Stromal cell of bone marrow (primary cell): ENCODE data around the gene GID8.

Source experiments
- DNase-seq: peaks from one replicate; pipeline ENCODE4 v3.0.0-alpha.2; 2012; ENCODE audit warnings: low read depth

Gene GID8

GRCh38 chr20:62943396-62943795, 5.4 kb downstream of the GID8 start:
- DNase-seq = no peak

- DNase-seq = no peak
These were observed 6.2 kb downstream of the GID8 start for GRCh38 chr20:62944184-62944583.

- DNase-seq = no peak
These were observed 6.8 kb downstream of the GID8 start for GRCh38 chr20:62944746-62945145.

GRCh38 chr20:62945771-62946339, 7.9 kb downstream of the GID8 start:
- no peak for DNase-seq

DNA sequence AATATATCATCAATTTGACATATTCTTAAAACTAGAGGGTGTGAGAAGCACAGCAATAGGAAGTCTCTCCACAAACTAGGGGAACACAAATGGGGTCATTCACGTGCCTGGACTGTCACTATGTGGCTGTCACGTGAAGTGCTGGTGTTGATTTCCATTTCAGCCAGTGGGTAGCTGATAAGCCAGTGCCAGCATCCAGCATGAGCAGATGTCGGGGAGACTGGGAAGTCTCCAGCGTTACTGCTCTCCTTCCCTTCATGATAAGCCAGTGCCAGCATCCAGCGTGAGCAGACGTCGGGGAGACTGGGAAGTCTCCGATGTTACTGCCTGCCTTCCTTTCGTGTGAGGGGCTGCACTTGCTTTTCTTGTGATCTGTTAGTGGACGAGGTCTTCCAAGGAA, 9.0 kb downstream of the GID8 start:
- no peak for DNase-seq

DNA sequence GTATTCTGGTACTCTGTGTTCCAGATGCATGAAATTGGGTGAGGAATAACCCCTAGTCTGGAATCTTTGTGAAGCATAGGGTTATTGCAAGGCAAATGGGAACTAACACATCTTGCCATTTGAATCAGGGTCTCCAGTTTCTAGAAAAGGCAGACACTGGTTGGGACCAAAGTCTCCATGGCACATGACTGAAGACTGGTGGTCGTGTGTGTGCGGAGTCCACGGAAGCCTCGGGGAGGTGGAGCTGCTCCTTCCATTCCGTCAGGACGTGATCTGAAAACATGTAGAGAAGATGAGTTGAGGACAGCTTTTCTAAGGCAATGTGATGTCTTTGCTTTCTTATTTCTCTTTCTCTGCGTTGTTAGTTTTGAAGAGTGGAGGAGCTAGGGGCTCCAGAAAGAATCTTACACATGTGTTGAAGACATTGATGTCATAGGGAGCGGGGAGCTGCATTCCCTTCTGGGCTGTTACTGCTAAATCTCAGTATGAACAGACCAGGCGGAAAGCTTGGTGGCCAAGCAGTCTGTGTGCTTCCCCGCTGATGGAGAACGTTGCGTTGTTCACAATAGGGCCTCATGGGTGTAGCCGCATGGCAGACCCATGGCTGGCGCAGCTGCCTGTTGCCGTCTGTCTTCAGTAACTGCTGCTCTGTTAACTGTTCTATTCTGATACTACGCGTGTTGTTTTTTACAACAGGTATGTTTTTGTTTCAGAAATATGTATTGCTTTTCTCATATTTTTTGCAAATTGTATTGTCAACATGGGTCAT, 9.8 kb downstream of the GID8 start:
- no peak for DNase-seq

DNA sequence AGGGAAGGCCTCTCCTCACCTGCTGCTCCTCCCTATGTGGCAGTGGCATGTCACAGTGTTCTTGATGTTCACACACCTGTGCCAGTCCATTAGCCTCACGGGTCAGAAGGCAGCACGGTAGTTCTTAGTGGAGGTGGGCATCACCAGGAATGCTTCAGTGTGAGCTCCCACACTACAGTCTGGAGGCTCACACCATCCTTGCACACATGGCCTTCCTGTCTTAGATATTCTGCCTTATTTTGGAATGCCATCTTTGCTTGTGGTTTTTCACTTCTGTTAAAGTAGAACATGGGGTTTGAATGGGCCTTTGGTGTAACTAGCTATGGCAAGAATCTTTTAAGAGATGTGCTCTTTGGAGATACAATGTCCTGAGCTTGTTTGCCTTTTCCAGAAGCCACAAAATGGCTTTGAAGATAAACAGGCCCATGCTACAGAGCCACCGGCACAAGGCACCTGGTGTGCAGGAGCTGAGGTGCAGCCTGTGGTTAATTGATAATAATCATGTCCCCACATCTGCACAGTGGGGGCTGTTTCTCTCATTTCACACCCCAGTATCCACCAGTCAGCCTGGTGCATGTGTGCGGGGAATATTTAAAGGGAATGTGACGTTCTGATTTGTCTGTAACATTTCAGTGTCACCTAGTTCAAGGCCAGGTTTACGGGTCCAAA, 11.3 kb downstream of the GID8 start:
- DNase-seq = no peak

- no peak for DNase-seq
These were observed 12.0 kb downstream of the GID8 start for GRCh38 chr20:62949962-62950361.

- DNase-seq = no peak
These were observed 12.8 kb downstream of the GID8 start for GRCh38 chr20:62950741-62951140.

DNA sequence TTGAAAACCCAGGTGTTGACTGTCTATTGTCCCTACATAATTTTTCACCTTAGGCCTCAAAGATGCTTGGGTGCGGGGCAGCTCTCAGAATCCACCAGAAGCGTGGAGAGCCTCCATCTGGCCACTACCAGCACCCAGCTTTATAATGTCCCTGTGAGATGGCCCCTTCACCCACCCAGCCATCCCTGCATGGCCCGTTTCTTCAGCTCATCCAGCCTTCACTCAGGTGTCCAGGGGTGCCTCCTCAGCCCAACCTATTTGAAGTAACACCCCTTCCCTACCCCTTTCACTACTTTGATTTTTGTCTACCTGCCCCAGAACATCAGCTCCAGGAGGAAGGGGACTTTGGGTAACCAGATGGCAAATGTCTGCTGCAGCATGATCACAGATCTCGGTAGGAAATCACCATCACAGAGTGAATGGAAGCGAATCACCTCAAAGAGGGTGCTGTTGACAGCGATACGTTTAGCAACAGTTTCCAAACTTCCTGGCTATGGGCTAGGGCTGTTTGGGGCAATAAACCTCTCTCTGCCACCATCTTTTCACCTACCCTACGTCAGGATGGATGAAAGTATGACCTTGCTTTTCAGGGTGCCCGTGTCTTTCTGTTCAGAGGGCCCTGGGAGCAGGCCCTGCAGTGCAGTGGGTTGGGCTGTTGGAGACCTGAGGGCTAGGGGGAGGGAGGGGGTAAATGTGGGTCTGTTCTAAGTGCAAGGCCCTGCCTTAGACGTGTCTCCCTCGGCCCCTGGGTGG, 13.4 kb downstream of the GID8 start:
- DNase-seq = no peak

DNA sequence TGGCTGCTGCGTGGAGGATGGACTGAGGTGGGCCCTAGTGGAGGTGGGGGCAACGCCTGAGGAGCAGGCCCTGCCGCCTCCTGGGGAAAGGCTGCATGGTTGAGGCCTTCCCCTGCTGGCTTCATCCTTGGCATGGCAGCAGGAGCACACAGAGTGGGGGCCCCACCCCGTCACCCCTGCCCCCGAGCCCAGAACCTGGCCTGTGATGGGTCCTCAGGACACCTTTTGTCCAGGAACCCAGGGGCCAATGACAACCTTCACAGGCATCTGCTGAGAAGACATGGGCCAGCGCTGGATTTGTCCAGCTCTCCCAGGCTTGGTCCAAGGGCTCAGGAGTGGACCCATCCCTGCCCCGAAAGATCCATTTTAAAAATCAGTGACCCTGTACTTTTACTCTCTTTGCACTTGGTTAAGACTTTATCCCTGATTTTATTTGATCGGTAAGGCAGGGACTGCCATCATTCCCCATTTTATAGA, 14.0 kb downstream of the GID8 start:
- no peak for DNase-seq

GRCh38 chr20:62952373-62952967, 14.5 kb downstream of the GID8 start, which contains the start of gene SLC17A9:
SLC17A9 (plus strand) TSS chr20:62952709; CDS start chr20:62952831, 122 bp downstream.
- DNase-seq = no peak

DNA sequence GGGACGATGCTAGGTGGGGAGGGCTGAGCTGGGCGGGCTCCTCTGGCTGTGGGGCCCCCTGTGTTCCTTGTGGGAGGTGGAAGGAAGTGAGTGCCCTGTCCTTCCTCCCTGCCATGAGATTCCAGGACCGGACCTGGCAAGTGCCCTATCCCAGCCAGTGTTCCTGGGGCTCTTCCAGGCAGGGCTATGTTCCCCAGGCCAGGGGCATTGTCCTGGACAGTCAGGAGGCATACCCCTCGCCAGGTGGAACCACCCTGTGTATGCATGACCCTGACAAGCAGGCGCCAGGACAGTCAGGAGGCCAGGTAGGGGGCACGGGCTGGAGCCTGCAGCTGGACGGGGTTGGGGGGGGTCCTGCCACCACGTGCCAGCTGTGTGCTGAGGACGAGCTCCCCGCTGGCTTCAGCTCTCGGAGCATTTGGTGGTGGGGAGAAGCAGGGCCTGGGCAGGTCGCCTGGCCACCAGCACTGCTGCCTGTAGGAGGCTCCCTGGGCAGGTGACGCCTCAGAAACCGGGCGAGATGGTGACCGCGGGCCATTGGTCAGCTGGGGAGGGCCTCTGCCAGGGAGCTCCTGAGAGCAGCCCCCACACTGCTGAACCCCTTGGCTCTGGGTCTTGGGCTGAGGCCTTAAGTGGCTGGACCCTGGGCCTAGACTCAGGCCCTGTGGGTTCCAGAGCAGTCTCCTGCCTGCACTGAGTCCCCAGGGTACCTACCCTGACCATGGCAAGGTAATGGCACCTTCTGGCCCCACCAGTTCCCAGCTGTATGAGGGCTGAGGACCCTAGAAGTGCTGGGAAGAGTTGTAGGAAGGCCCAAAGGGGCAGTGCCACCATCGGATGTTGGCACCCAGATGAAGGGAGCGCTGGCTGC, 15.3 kb downstream of the GID8 start:
- no peak for DNase-seq

DNA sequence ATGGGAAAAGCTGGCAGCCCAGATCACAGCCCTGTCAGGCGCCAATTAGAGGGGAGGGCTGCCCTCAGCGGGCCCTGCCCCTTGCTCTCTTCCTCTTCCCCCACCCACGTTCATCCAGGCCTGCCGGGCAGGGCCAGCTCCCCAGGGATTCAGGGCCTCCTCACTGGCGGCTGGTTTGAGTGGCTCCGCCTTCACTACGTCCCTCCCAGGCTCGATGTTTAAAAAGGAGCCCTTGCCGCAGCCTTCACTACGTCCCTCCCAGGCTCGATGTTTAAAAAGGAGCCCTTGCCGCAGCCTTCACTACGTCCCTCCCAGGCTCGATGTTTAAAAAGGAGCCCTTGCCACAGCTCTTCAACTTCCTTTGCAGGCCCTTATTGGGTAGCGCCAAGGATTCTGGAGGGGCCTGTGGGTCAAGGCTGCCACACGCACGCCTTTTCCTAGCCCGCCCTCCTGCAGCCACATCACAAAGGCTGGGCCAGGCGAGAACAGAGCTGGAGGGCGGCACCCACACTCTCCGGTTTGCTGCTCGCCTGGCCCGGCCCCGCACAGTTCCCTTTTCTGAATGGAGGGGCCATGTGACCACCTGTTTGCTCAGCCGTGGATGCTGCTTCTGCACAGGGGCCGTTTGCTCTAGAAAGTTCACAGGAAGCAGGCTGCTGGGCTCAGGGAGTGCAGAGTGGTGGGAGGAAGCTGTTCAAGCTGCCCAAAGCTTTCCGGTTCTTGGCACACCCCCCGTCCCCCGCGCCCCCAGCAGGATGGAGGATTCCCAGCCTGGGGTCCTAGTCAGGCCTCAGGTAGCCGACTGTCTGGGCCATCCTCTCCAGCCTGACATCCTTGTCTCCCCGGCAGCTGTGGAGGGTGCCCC, 16.1 kb downstream of the GID8 start:
- peak; percentile 52 for DNase-seq

- DNase-seq = no peak
These were observed 17.8 kb downstream of the GID8 start for GRCh38 chr20:62955519-62956386.

DNA sequence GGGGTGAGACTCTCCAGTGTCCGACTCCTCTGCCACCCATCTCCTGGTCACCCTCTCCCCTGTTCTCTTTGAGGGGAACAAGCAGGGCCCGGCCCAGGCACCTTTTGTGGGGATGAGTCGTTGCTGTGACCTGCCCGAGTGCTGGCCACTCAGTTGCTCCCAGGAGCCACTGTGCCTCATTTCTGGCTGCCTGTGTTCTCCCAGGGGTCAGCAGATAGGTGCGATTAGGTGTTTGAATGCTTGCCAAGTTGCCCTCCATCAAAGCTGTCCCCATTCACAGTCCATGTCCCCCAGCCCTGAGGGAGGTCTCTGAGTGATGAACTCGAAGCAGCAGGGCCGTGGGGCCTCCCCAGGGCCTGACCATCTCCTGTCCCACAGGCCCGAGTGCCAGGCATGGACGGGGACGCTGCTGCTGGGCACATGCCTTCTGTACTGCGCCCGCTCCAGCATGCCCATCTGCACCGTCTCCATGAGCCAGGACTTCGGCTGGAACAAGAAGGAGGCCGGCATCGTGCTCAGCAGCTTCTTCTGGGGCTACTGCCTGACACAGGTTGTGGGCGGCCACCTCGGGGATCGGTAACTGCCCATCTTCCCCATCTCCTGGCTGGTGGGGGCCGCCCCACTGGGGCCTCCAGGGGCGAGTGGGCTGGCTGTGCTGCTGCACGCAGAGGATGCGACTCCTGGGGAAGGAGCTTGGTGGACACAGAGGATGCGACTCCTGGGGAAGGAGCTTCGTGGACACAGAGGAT, 18.6 kb downstream of the GID8 start:
- DNase-seq = no peak

DNA sequence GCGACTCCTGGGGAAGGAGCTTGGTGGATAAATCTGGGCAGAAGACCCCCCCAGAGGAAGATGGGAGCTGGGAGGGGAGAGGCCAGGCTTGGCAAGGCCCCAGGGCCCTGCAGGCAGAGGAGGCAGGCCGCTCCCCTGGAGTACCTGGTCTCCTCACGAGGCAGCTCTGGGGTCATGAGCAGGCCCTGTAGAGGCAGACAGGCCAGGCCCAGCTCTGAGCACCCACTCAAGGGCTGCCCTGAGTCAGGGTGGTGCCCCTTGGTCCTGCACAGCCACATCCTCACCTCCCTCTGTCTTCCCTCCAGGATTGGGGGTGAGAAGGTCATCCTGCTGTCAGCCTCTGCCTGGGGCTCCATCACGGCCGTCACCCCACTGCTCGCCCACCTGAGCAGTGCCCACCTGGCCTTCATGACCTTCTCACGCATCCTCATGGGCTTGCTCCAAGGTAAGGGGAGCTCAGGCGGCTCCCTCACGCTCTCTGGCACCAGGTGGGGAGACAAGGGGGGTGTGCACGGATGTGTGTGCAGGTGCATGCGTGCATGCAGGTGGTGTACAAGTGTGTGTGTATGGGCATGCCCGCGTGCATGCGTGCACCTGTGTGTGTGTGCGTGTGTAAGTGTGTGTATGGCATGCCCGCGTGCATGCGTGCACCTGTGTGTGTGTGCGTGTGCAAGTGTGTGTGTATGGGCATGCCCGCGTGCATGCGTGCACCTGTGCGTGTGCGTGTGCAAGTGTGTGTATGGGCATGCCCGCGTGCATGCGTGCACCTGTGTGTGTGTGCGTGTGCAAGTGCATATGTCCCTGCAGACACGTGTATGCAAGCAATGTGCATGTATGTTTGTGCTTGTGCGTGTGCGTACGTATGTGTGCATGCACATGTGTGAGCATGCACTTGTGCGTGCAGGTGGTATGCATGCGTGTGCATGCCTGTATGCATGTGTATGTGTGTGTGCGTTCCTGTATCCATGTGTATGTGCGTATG, 19.5 kb downstream of the GID8 start:
- no peak for DNase-seq
